ENCODE data around the gene TBC1D10B.

DNA sequence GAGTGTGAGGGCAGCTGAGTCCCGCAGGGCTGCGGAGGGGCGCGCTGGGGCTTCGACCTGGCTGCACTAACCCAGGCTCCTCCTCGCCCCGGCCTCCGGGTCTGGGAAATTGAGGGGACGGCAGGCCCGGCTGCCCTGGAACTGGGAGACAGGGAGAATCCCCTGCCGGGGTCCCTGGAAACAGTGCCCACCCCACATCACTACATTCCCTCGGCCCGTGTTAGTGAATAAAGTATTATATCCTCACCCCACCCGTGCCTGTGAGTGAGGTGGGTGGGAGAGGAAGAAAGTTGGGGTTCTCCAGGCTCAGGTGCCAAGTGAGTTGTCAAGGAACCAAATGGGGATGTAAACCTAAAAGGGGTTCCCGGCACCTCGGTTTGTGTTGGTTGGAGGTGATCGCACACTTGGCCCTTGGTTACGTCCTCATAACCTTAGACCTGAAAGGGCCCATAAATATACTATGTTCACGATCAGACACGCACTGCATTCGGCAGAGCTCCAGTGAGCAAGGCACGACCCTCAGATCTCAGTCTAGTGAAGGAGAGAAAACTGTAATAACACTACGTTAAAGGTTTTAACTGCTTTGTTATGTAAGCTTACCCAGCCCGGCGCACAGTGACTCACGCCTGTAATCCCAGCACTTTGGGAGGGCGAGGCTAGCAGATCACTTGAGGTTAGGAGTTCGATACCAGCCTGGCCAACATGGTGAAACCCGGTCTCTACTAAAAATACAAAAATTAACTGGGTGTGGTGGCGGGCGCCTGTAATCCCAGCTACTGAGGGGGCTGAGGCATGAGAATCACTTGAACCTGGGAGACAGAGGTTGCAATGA lies 48.3 kb upstream of the TBC1D10B start:
- TF ChIP-seq, protein P1, sequence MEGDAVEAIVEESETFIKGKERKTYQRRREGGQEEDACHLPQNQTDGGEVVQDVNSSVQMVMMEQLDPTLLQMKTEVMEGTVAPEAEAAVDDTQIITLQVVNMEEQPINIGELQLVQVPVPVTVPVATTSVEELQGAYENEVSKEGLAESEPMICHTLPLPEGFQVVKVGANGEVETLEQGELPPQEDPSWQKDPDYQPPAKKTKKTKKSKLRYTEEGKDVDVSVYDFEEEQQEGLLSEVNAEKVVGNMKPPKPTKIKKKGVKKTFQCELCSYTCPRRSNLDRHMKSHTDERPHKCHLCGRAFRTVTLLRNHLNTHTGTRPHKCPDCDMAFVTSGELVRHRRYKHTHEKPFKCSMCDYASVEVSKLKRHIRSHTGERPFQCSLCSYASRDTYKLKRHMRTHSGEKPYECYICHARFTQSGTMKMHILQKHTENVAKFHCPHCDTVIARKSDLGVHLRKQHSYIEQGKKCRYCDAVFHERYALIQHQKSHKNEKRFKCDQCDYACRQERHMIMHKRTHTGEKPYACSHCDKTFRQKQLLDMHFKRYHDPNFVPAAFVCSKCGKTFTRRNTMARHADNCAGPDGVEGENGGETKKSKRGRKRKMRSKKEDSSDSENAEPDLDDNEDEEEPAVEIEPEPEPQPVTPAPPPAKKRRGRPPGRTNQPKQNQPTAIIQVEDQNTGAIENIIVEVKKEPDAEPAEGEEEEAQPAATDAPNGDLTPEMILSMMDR (IDR thresholded peaks at IDR 0.05), result no peak
- no peak for TF ChIP-seq POLR2A (IDR thresholded peaks at IDR 0.05)

Measured in adrenal gland (tissue), 5 donors.